ENCODE data around the gene NUP153.
"Not testable (repeated sequence)": the region's sequence is repeated elsewhere in the genome, so short reads cannot be mapped to it uniquely, and the experiment has no call there.

Gene NUP153

DNA sequence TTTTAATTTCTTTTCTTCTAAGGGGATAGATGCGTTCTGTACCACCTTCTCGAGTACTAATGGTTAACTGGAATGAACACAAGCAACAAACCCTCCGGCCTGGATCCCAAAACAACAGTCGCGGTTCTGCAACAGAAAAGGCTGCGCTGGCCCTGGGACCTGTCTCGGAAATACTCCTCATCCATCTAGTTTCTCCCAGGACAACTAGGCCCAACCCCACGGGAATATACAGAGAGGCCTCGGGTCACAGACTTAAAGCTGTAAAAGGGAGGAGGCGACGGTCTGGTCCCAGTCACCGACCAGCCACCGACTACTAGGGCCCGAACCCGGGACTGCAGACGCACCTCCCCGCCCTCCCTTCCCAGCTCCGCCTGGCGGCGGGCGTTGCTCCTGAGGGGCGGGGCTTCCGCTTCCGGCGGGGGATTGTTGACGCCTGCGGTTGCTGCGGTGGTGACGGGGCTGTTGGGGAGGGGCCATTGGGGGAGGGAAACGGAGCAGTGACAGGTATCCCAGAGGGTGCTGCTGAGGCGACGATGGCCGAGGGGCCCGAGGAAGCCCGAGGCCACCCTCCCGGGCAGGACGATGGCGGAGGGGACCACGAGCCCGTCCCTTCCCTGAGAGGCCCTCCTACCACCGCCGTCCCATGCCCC lies 106.7 kb downstream of the NUP153 start, which contains the start of gene FAM8A1:
Gene FAM8A1 (plus strand): TSS at position 426 of the 650 bp plus-strand sequence. CDS start 108 bp downstream, at position 534.
- peak; percentile 96 for DNase-seq

DNA sequence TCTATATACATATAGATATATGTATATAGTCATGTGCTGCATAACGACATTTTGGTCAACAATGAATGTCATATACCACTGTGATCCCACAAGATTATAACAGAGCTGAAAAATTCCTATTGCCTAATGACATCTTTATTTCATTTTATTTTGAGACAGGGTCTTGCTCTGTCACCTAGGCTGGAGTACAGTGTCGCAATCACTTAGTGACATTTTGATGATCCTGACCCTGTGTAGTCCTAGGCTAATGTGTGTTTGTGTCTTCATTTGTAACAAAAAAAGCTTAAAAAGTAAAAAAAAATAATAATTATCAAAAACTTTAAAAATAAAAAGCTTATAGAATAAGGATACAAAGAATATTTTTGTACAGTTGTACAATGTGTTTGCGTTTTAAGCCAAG lies 110.6 kb downstream of the NUP153 start:
- DNase-seq = no peak

DNA sequence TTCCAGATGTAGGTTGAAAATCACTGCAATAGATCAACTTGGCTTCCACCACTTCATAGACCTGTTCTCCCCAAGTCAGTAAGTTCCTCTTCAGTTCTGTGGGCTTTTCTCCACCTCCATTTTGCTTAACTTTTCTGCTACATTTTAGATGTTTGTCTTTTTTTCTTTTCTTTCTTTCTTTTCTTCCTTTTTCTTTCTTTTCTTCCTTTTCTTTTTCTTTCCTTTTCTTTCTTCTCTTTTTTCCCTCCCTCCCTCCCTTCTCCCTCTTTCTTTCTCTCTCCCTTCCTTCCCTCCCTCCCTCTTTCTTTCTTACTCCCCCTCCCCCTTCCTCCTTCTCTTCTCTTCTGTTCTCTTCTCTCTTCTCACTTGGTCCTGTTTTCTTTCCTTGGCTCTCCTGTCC lies 113.5 kb downstream of the NUP153 start:
- no peak for DNase-seq

DNA sequence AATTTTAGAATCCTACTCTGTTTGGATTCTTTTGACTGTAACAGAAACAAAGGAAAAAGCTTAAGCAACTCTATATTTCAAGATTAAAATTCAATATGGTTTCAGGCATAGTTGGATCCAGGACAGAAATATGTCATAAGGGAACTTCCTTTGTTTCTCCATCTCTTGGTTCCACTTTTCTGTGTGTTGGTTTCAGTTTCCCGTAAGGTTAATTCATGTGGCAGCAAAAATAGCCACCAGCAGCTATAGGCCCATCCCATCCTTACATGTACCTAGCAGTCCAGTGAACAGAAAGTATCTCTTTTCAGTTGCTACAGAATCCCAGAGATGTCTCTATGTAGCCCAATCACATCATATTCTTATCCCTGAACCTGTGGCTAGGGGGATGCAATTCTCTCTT lies 115.4 kb downstream of the NUP153 start:
- no peak for DNase-seq

DNA sequence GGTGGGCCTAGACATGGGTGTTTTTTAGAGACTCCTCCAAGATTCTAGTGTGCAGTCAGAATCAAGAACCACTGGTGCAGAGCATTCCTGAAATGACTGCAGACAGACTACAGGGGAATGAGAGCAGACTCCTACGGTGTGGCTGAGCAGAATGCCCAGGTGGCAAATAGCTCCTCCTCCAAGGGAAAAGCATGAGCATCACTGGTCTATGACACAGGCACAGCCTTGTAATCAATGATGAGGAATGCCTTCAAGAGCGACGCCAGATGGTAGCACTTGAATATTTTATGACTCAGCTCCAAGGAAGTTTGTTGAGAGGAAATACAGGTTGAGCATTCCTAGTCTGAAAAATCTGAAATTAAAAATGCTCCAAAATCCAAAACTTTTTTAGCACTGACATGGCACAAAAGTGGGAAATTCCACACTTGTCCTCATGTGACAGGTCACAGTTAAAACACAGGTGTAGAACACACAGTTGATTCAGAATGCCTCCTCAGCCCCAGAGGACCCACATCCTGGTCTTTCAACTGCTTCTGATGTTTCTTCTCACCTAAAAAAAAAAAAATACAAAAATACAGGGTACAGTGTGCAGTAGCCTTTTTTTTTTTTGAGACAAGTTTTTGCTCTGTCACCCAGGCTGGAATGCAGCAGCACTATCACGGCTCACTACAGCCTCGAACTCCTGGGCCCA lies 117.2 kb downstream of the NUP153 start:
- no peak for DNase-seq

DNA sequence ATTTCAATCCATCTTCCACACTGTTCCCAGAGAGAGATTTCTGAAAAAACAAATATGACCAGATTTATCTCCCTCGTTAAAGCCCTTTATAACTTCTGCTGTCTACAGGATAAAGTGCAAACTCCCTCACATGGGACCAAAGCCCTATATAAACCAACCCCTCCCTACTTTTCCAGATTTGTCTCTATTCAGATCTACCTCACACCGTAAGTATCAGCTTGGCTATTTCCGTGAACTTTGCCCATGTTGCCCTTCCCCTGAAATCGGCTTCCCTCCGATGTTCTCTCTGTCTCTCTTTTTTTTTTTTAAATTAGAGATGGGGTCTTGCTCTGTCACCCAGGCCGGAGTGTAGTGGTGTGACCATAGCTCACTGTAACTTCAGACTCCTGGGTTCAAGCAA lies 118.7 kb downstream of the NUP153 start:
- DNase-seq = no peak

DNA sequence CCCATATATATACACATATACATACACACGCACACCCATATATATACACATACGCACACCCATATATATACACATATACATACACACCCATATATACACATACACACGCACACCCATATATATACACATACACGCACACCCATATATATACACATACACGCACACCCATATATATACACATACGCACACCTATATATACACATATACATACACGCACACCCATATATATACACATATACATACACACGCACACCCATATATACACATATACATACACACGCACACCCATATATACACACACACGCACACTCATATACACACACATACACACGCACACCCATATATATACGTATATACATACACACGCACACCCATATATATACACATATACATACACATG lies 120.1 kb downstream of the NUP153 start:
- not testable (repeated sequence) for DNase-seq

DNA sequence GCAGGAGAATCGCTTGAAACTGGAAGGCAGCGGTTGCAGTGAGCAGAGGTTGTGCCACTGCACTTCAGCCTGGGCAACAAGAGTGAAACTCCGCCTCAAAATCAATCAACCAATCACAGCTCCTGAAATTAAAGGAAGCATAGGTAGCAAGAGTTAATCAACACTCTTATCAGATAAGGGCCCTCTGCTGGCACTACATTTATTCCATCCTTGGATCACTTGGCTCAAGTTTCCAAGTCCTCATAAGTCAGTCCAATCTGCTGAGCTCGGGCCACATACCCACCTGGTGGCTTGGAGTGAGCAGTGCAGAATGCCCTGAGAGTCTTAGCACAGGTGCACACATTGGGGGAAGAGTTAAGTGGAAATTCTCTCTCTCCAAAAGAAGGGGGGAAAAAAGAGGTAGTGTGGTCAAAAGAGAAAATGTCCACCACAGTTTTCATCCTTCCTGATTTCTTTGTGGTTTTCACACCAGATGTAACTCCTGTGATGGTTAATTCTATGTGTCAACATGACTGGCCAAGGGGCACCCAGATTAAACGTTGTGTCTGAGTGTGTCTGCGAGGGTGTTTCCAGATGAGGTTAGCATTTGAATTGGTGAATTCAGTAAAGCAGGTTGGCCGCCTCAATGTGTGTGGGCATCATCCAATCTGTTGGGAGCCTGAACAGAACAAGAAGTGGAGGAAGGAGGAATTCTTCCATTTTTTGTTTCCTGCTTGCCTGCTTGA lies 120.8 kb downstream of the NUP153 start:
- DNase-seq = no peak

DNA sequence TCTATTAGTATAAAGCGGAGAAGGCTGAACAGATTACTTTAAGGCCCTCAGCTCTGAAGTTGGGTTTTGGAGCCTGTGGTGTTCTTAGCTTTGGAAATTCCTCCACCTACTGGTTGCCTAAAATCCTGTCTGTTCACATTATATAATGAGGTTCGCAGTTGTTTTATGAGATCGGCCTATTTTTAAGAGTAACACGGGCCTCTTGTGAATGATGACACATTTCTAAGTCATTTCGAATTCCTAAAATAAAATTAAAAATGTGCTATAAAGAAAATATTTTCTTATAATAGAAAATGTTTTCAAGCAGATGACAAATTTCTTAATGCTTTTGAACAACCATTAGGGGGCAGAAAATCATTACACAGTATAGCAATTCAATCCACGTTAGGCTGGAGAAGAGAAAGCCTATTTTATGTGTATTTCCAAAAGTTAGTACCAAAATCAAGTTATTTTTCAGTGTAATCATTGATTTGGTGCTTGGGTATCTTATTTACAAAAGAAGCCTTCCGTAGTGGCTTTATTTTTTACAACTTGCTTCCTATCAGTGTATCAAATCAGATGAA lies 122.4 kb downstream of the NUP153 start:
- no peak for DNase-seq

DNA sequence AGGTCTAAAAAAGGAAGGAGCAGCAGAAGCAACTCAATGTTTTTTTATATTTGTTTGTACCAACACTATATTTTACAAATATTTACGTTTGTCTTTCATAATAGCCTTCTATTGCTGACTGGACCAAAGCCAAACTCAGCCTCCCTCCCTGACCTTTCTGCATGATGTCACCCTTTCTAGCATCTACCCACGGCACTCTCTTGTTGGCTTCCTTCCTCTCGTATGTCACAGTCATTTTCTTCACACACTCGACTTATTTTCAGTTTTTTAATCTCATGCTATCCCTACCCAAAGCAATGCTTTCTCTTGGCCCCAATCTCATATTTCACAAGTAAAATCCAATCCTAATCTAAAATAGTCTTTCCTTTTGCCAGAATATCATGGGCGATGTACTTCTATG lies 122.9 kb downstream of the NUP153 start:
- DNase-seq = no peak

DNA sequence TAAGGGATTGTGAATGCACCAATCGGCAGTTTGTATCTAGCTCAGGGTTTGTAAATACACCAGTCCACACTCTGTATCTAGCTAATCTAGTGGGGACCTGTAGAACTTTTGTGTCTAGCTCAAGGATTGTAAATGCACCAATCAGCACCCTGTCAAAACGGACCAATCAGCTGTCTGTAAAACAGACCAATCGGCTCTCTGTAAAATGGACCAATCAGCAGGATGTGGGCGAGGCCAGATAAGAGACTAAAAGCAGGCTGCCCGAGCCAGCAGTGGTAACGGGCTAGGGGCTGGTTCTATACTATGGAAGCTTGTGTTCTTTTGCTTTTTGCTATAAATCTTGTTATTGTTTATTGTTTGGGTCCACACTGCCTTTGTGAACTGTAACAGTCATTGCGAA lies 125.4 kb downstream of the NUP153 start:
- DNase-seq = not testable (repeated sequence)

DNA sequence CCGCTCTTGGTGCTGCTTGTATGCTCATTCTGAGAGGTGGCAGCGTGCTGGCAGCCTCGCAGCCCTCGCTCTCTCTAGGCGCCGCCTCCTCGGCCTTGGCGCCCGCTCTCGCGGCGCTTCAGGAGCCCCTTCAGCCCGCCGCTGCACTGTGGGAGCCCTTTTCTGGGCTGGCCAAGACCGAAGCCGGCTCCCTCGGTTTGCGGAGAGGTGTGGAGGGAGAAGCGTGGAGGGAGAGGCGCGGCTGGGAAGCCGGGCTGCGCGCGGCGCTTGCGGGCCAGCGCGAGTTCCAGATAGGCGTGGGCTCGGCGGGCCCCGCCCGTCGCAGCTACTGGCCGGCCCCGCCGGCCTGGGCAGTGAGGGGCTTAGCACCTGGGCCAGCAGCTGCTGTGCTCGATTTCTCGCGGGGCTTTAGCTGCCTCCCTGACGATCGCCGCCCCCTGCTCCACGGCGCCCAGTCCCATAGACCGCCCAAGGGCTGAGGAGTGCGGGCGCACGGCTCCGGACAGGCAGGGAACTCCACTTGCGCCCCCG lies 126.1 kb downstream of the NUP153 start:
- peak; percentile 34 for DNase-seq

DNA sequence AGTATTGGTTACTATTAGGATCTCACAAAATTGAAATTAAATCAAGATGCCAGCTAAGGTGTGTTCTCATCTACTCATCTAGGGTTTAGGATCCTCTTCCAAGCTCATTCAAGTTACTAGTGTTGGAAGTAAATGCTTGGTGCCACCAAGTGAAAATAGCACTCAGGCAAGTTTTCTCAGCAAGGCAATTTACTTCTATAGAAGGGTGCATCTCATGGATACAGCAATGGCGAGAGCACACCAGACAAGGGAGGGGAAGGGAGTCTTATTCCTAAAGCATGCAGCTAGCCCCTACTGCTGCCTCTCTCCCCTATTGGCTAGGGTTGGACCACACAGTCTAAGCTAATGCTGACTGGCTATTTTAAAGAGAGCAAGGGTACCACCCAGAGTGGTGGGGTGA lies 129.7 kb downstream of the NUP153 start:
- DNase-seq = no peak

DNA sequence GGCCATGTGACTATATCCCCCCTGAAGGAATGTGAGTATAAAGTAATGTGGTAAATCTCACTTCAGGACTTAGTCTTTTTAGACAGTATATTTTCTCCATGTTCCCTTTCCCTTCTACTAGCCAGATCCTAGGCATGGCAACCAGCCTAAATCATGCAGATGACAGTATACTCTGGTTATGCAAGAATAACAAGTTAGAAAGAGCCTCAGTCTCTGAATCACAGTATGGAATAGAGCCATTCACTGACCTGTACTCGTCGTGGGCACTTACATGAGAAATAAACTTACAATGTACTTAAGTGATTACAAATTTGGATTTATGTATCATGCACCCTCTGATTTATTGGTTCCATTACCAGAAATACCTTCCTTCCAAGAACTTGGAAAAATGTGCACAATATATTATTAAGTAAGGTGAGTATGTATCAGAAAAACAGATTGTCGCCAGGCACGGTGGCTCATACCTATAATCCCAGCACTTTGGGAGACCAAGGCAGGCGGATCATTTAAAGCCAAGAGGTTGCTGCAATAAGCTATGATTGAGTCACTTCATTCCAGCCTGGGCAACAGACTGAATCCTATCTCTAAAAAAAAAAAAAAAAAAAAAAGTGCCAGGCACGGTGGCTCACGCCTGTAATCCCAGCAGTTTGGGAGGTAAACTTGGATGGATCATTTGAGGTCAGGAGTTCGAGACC lies 131.7 kb downstream of the NUP153 start:
- no peak for DNase-seq

DNA sequence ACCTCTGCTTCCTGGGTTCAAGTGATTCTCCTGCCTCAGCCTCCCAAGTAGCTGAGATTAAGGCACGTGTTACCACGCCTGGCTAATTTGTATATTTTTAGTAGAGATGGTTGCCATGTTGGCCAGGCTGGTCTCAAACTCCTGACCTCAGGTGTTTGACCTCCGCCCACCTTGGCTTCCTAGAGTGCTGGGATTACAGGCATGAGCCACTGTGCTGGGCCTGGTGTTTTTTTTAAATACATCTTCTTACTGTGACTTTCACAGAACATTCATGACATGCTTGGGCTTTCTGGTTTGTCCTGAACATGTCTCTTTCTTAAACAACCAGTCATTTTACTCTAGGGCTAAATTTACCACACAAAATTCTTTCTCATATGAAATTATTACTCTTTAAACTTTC lies 141.3 kb downstream of the NUP153 start:
- no peak for DNase-seq
